ENCODE measurements around the gene TP63.

- TF ChIP-seq CTCF (IDR thresholded peaks at IDR 0.05) (no peak), POLR2A (IDR thresholded peaks at IDR 0.05) (no peak)
These were observed 68.7 kb downstream of the TP63 start for GRCh38 chr3:189699885-189700284.

Measured in Peyer's patch (tissue), 4 donors.